Sigmoid colon (tissue), 4 donors: ENCODE measurements around the gene GPR89A.
"Not testable (repeated sequence)": the region's sequence is repeated elsewhere in the genome, so short reads cannot be mapped to it uniquely, and the experiment has no call there.

Experiments
- CTCF ChIP-seq, 4 experiments: fragments of 450-650 bp in 3 of 4; fragments of 200-600 bp in 1 of 4; IDR thresholded peaks; one replicate each; pipeline ENCODE4 v1.5.1; 2016 to 2019; ENCODE audit warnings: antibody characterized with exemption in 4 of 4, mild to moderate bottlenecking in 3 of 4, moderate library complexity in 2 of 4
- EP300 ChIP-seq, 4 donors: sonication (generic); formaldehyde crosslinking; IDR thresholded peaks; one replicate each; pipeline ENCODE4 v1.6.1; 2017; ENCODE audit warnings: antibody characterized with exemption in 4 of 4
- POLR2A ChIP-seq, 2 donors: fragments of 450-650 bp; IDR thresholded peaks; one replicate each; pipeline ENCODE4 v1.6.1; 2016; ENCODE audit warnings: antibody characterized with exemption in 2 of 2, mild to moderate bottlenecking in 2 of 2, moderate library complexity in 2 of 2

GRCh38 chr1:145606840-145607239 is 948 bp upstream of the GPR89A start:
- TF ChIP-seq CTCF, EP300, POLR2A (IDR thresholded peaks at IDR 0.05): not testable (repeated sequence)
